Left ventricle myocardium inferior (tissue), 1 donor: Measurements from ENCODE around the gene UBXN11. TPM values are rescaled to one million over a fixed set of nuclear protein-coding genes. Genes with fewer than 3 reads are reported as not detected.

Experiments
- DNase-seq: peaks from one replicate; pipeline ENCODE4 v3.0.0-alpha.2; 2020
- H3K27ac ChIP-seq: fragments of 200-600 bp; replicated peaks from 2 replicates; pipeline ENCODE4 v1.8.0; 2021
- H3K27me3 ChIP-seq: fragments of 200-600 bp; 2 replicates; pipeline ENCODE4 v1.8.0; 2021; ENCODE audit warnings: low read depth
- H3K36me3 ChIP-seq: fragments of 200-600 bp; 2 replicates; pipeline ENCODE4 v1.8.0; 2021
- H3K4me1 ChIP-seq: fragments of 200-600 bp; 2 replicates; pipeline ENCODE4 v1.8.0; 2021
- H3K4me3 ChIP-seq: fragments of 200-600 bp; 2 replicates; pipeline ENCODE4 v1.8.0; 2021; ENCODE audit warnings: mild to moderate bottlenecking, moderate library complexity
- H3K9me3 ChIP-seq: fragments of 200-600 bp; replicated peaks from 2 replicates; pipeline ENCODE4 v1.8.0; 2021
- CTCF ChIP-seq: fragments of 200-600 bp; IDR thresholded peaks from 2 replicates; pipeline ENCODE4 v1.8.0; 2021; ENCODE audit warnings: antibody characterized with exemption, mild to moderate bottlenecking, borderline replicate concordance
- intact Hi-C: fragments of 100-400 bp; cut with micrococcal nuclease; formaldehyde crosslinking; loops from one replicate; pipeline ENCODE4 v1.11.0; 2022
- total RNA-seq: library from RNA; stranded (reverse); fragmentation: NEBNext Ultra II Directional; extraction: Animal tissue kit (Norgen Biotek cat#: 25700); gene quantifications from one replicate; pipeline ENCODE4 v1.2.1, GENCODE V29; 2021
- donor health status: DM: no; HTN: yes; CAD: no; lungs with severe emphysema.

Gene UBXN11
- total RNA-seq, 1 donor from 2014 or later, result 11.6 TPM

GRCh38 chr1:26322042-26322331 lies 15.6 kb upstream of the UBXN11 start:
- no peak for DNase-seq
- no peak overlapping the region for H3K4me3 ChIP-seq
- peaks cover 9% of the 10 kb centered on the region for H3K27me3 ChIP-seq
- H3K36me3 ChIP-seq, result no peaks in the 10 kb centered on the region
- no peak for TF ChIP-seq CTCF
- H3K27ac ChIP-seq, result no peak overlapping the region
- H3K9me3 ChIP-seq, result no peaks in the 10 kb centered on the region
- H3K4me1 ChIP-seq, result peaks cover 16% of the 10 kb centered on the region
- intact Hi-C loops, result loop anchor here (5.0 to 10.0 kb wide), 2 partner anchors 45 to 217 kb away; no protein-coding TSS in a partner anchor

- intact Hi-C loops, result loop anchor here (5.0 to 10.0 kb wide), 2 partner anchors 44 to 217 kb away; no protein-coding TSS in a partner anchor
- Histone ChIP-seq H3K9me3 (no peaks in the 10 kb centered on the region), H3K4me3 (no peak overlapping the region), H3K27ac (no peak overlapping the region), H3K27me3 (peaks cover 9% of the 10 kb centered on the region), H3K36me3 (no peaks in the 10 kb centered on the region), H3K4me1 (peaks cover 16% of the 10 kb centered on the region)
- DNase-seq, result peak; percentile 91
- TF ChIP-seq CTCF, result peak; percentile 89
Measured at GRCh38 chr1:26321315-26322041, 15.0 kb upstream of the UBXN11 start.

- no peaks in the 10 kb centered on the region for H3K36me3 ChIP-seq
- no peaks in the 10 kb centered on the region for H3K9me3 ChIP-seq
- intact Hi-C loops, result loop anchor here (5.0 to 10.0 kb wide), 2 partner anchors 44 to 216 kb away; no protein-coding TSS in a partner anchor
- H3K4me3 ChIP-seq, result no peak overlapping the region
- TF ChIP-seq CTCF, result no peak
- H3K4me1 ChIP-seq, result peaks cover 16% of the 10 kb centered on the region
- peaks cover 9% of the 10 kb centered on the region for H3K27me3 ChIP-seq
- no peak overlapping the region for H3K27ac ChIP-seq
- no peak for DNase-seq
Measured at GRCh38 chr1:26320896-26321295, 14.5 kb upstream of the UBXN11 start.

GRCh38 chr1:26318338-26319064 lies 12.1 kb upstream of the UBXN11 start:
- no peaks in the 10 kb centered on the region for H3K27me3 ChIP-seq
- H3K4me3 ChIP-seq, result peak overlapping the region; percentile 28
- intact Hi-C loops, result no loop called here
- H3K9me3 ChIP-seq, result no peaks in the 10 kb centered on the region
- H3K4me1 ChIP-seq, result peaks cover 16% of the 10 kb centered on the region
- peak; percentile 29 for DNase-seq
- no peak for TF ChIP-seq CTCF
- H3K36me3 ChIP-seq, result no peaks in the 10 kb centered on the region
- peak overlapping the region; percentile 40 for H3K27ac ChIP-seq

- no peaks in the 10 kb centered on the region for H3K27me3 ChIP-seq
- H3K4me3 ChIP-seq, result peak within 1 kb of the TSS; percentile 28
- TF ChIP-seq CTCF, result no peak
- no peaks in the 10 kb centered on the region for H3K36me3 ChIP-seq
- peaks cover 16% of the 10 kb centered on the region for H3K4me1 ChIP-seq
- DNase-seq, result no peak
- intact Hi-C loops, result no loop called here
- H3K9me3 ChIP-seq, result no peaks in the 10 kb centered on the region
- peak within 1 kb of the TSS; percentile 40 for H3K27ac ChIP-seq
Measured at GRCh38 chr1:26317612-26318337, 11.3 kb upstream of the UBXN11 start, which contains the start of gene CD52. CD52 (plus strand) TSS chr1:26317958; CDS start chr1:26318018, 60 bp downstream.
